SK-N-SH (cell line): ENCODE results near the gene STARD7. TPM values are rescaled to one million over a fixed set of nuclear protein-coding genes. Genes with fewer than 3 reads are reported as not detected.

ENCODE experiments used
- CTCF ChIA-PET: fragments of 300-600, 350-600 bp; formaldehyde crosslinking; extraction: SDS; loops from one replicate; lab custom pipeline; 2021; lab: Yijun Ruan, JAX
- POLR2A ChIA-PET: fragments of 350-600 bp; sonication (Branson Sonifier 250); formaldehyde crosslinking; extraction: SDS; loops from one replicate; lab custom pipeline; 2020; ENCODE audit warnings: antibody characterized with exemption, inconsistent platforms; lab: Yijun Ruan, JAX
- DNase-seq: peaks from one replicate; pipeline ENCODE4 v3.0.0; 2012
- H2AFZ ChIP-seq: fragments of 200-600 bp; sonication (generic); 2 replicates; pipeline ENCODE4 v1.8.1; 2016; ENCODE audit warnings: antibody characterized with exemption, mild to moderate bottlenecking, low read depth
- H3F3A ChIP-seq: fragments of 200-600 bp; sonication (generic); replicated peaks from 2 replicates; pipeline ENCODE3; 2016; ENCODE audit warnings: antibody characterized with exemption, mild to moderate bottlenecking; ENCODE audit not compliant: insufficient read depth
- H3K27ac ChIP-seq, 2 experiments: fragments of 200-500 bp in 1 of 2; fragments of 200-600 bp in 1 of 2; sonication (Bioruptor generic) in 1 of 2; sonication (generic), shearing (Covaris generic) in 1 of 2; 2 replicates each; pipeline versions ENCODE4 v1.5.1 to v1.6.1; 2014 to 2016; ENCODE audit warnings: low read depth in 2 of 2, inconsistent platforms in 1 of 2, low read length in 1 of 2, mild to moderate bottlenecking in 1 of 2, mixed read lengths in 1 of 2
- H3K27me3 ChIP-seq: fragments of 200-600 bp; sonication (generic), shearing (Covaris generic); 2 replicates; pipeline ENCODE4 v1.6.1; 2016; ENCODE audit warnings: mixed run types; ENCODE audit not compliant: insufficient read depth
- H3K36me3 ChIP-seq, 2 experiments: fragments of 200-500 bp in 1 of 2; fragments of 200-600 bp in 1 of 2; sonication (Bioruptor generic) in 1 of 2; sonication (generic) in 1 of 2; replicated peaks in 1 of 2; 2 replicates each; pipeline versions ENCODE3 to v1.5.1; 2014 to 2016; ENCODE audit warnings: low read length in 1 of 2, mild to moderate bottlenecking in 1 of 2; ENCODE audit not compliant: insufficient read depth in 2 of 2, control insufficient read depth in 1 of 2
- H3K4me1 ChIP-seq, 2 experiments: fragments of 200-500 bp in 1 of 2; fragments of 200-600 bp in 1 of 2; sonication (Bioruptor generic) in 1 of 2; sonication (generic), shearing (Covaris generic) in 1 of 2; 2 replicates each; pipeline versions ENCODE4 v1.5.1 to v1.6.1; 2014 to 2016; ENCODE audit warnings: low read depth in 1 of 2, low read length in 1 of 2, mixed run types in 1 of 2; ENCODE audit not compliant: insufficient read depth in 2 of 2, control insufficient read depth in 1 of 2
- H3K4me2 ChIP-seq: fragments of 200-600 bp; sonication (generic), shearing (Covaris generic); 2 replicates; pipeline ENCODE4 v1.6.1; 2017; ENCODE audit warnings: mixed run types
- H3K4me3 ChIP-seq, 2 experiments: fragments of 200-500 bp in 1 of 2; fragments of 200-600 bp in 1 of 2; sonication (Bioruptor generic) in 1 of 2; sonication (generic), shearing (Covaris generic) in 1 of 2; 2 replicates each; pipeline versions ENCODE4 v1.5.1 to v1.8.1; 2014 to 2016; ENCODE audit warnings: low read depth in 2 of 2, inconsistent platforms in 1 of 2, low read length in 1 of 2, mild to moderate bottlenecking in 1 of 2, mixed read lengths in 1 of 2, moderate library complexity in 1 of 2
- H3K79me2 ChIP-seq: fragments of 200-600 bp; sonication (generic); 2 replicates; pipeline ENCODE4 v1.8.1; 2017; ENCODE audit warnings: mild to moderate bottlenecking; ENCODE audit not compliant: insufficient read depth
- H3K9ac ChIP-seq: fragments of 200-600 bp; sonication (generic); 2 replicates; pipeline ENCODE4 v1.6.1; 2017; ENCODE audit warnings: mixed run types
- H3K9me2 ChIP-seq: fragments of 200-600 bp; sonication (generic); 2 replicates; pipeline ENCODE4 v1.6.1; 2017; ENCODE audit warnings: mixed run types
- H3K9me3 ChIP-seq: fragments of 200-600 bp; sonication (generic); 2 replicates; pipeline ENCODE4 v1.6.1; 2017; ENCODE audit warnings: mixed run types, mild to moderate bottlenecking, moderate library complexity
- H4K20me1 ChIP-seq: fragments of 200-600 bp; sonication (generic); 2 replicates; pipeline ENCODE4 v1.6.1; 2017; ENCODE audit warnings: mild to moderate bottlenecking, mixed run types; ENCODE audit not compliant: insufficient read depth
- CHD2 ChIP-seq: fragments of 150-350 bp; IDR thresholded peaks from 2 replicates; pipeline ENCODE4 v1.6.1; 2018; ENCODE audit warnings: low read length; ENCODE audit not compliant: partially characterized antibody
- EZH2phosphoT487 ChIP-seq: fragments of 200-600 bp; sonication (generic); IDR thresholded peaks from 2 replicates; pipeline ENCODE4 v1.6.1; 2017; ENCODE audit warnings: low read depth, mixed run types, mild to moderate bottlenecking, antibody characterized with exemption, moderate library complexity, borderline replicate concordance
- FOXM1 ChIP-seq: IDR thresholded peaks from 2 replicates; pipeline ENCODE4 v1.4.0; 2012; ENCODE audit warnings: low read depth, mild to moderate bottlenecking
- GABPA ChIP-seq: IDR thresholded peaks from 2 replicates; pipeline ENCODE4 v1.4.0; 2012; ENCODE audit warnings: low read depth, mild to moderate bottlenecking
- GATA2 ChIP-seq: sonication (generic); formaldehyde crosslinking; IDR thresholded peaks from 2 replicates; pipeline ENCODE4 v1.5.0; 2020; ENCODE audit warnings: mild to moderate bottlenecking, missing genetic modification reagents
- JUND ChIP-seq: IDR thresholded peaks from 2 replicates; pipeline ENCODE4 v1.4.0; 2012
- MXI1 ChIP-seq: IDR thresholded peaks from 2 replicates; pipeline ENCODE4 v1.6.1; 2012; ENCODE audit warnings: mild to moderate bottlenecking, low read depth, low read length, improper control_type of control experiment
- NFIC ChIP-seq: IDR thresholded peaks from 2 replicates; pipeline ENCODE4 v1.4.0; 2012; ENCODE audit warnings: borderline replicate concordance
- NRF1 ChIP-seq: IDR thresholded peaks from 2 replicates; pipeline ENCODE4 v1.6.1; 2012; ENCODE audit warnings: low read depth, mild to moderate bottlenecking, low read length
- POLR2AphosphoS5 ChIP-seq: IDR thresholded peaks from 2 replicates; pipeline ENCODE4 v1.6.1; 2012; ENCODE audit warnings: low read depth, low read length
- RAD21 ChIP-seq: IDR thresholded peaks from 2 replicates; pipeline ENCODE4 v1.6.1; 2012; ENCODE audit warnings: mild to moderate bottlenecking, low read length
- RCOR1 ChIP-seq: fragments of 150-350 bp; IDR thresholded peaks from 2 replicates; pipeline ENCODE4 v1.6.1; 2017; ENCODE audit warnings: antibody characterized with exemption, low read length
- REST ChIP-seq: IDR thresholded peaks from 2 replicates; pipeline ENCODE4 v1.6.1; 2012; ENCODE audit warnings: mild to moderate bottlenecking, low read depth, low read length, moderate library complexity
- SIN3A ChIP-seq: IDR thresholded peaks from 2 replicates; pipeline ENCODE4 v1.6.1; 2012; ENCODE audit warnings: low read depth, mild to moderate bottlenecking, low read length, moderate library complexity, borderline replicate concordance
- SMC3 ChIP-seq: IDR thresholded peaks from 2 replicates; pipeline ENCODE4 v1.6.1; 2012; ENCODE audit warnings: low read depth, low read length, improper control_type of control experiment
- TAF1 ChIP-seq: IDR thresholded peaks from 2 replicates; pipeline ENCODE4 v1.6.1; 2012; ENCODE audit warnings: low read depth, mild to moderate bottlenecking, low read length, moderate library complexity, borderline replicate concordance
- USF1 ChIP-seq: IDR thresholded peaks from 2 replicates; pipeline ENCODE4 v1.4.0; 2012; ENCODE audit warnings: low read depth, borderline replicate concordance
- YY1 ChIP-seq: IDR thresholded peaks from 2 replicates; pipeline ENCODE4 v1.4.0; 2012; ENCODE audit warnings: low read depth, mild to moderate bottlenecking
- WGBS: methylation state at CpG from one replicate; pipeline ENCODE4 v1.1.6; 2017; ENCODE audit warnings: low lambda C conversion rate; 5-methylcytosine and 5-hydroxymethylcytosine counted together
- polyA plus RNA-seq, 3 experiments: library from polyadenylated mRNA; depleted of rRNA; stranded (reverse); fragments of >200 nt; gene quantifications; 2 replicates each; pipeline ENCODE4 v1.2.3, GENCODE V29; 2012
- TF ChIP-seq, protein P1 (sequence below): IDR thresholded peaks from 2 replicates; pipeline ENCODE4; 2012
- TF ChIP-seq, protein P2 (sequence below): IDR thresholded peaks from 2 replicates; pipeline ENCODE4 v1.4.0; 2012; ENCODE audit warnings: low read depth

The STARD7 gene
- polyA plus RNA-seq, 1 of the 3 experiments (the other 2 are of a cell fraction) = 36.1 TPM

DNA sequence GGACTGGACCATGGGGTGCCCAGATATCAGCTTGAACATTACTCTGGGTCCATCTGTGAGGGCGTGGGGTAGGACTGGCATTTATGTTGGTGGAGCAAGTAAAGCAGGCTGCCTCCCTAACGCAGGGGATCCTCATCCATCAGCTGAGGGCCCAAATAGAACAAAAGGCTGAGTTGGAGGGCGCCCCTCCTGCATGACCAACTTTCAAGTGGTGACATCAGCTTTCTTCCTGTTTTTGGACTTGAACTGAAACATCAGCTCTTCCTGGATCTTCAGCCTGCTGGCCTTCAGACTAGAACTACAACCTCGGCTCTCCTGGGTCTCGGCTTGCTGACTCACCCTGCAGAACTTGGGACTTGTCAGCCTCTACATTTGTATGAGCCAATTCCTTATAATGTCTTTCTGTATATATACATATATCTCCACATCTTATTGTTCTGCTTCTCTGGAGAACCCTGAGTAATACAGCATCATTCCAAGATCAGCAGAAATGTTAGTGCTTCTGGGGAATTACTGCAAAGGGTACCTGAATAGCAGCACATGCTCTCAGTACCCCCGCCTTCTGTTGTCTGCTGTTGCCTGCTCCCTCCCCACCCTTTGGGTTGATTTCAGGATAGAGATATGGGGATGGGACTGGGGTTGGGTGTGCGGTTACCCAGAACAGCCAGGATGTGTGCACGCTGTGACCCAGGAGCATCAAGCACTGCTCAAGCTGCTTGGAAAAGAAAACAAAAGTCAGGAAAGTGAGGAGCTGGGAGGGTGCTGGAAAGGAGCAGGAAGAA is 37.2 kb upstream of the STARD7 start:
- Histone ChIP-seq H2AFZ (no peak overlapping the region), H3K27ac (peak overlapping the region in 1 of 2 experiments; percentile 3; a peak in 1 of 4 replicates), H4K20me1 (no peaks in the 10 kb centered on the region), H3F3A (peaks cover 9% of the 10 kb centered on the region), H3K9ac (no peak overlapping the region), H3K36me3 (peaks cover 0 to 5% of the 10 kb centered on the region in 2 experiments), H3K79me2 (peaks cover 5% of the 10 kb centered on the region; the same call in 1 of the 2 replicates), H3K4me2 (no peak overlapping the region), H3K27me3 (no peaks in the 10 kb centered on the region), H3K4me3 (no peak overlapping the region), H3K9me2 (no peaks in the 10 kb centered on the region), H3K9me3 (no peaks in the 10 kb centered on the region), H3K4me1 (peaks cover 10 to 14% of the 10 kb centered on the region in 2 experiments; a peak in 2 of 4 replicates)
- CTCF ChIA-PET = interaction anchor here (1.0 to 1.9 kb wide), 4 partner anchors 15 to 129 kb away, joined by 3 to 6 read pairs (median 3); no protein-coding TSS in a partner anchor
- POLR2A ChIA-PET = no interaction called here
- no peak for DNase-seq
- TF ChIP-seq FOXM1 (no peak), GABPA (no peak), NFIC (no peak), RAD21 (no peak)
- TF ChIP-seq, protein P1, sequence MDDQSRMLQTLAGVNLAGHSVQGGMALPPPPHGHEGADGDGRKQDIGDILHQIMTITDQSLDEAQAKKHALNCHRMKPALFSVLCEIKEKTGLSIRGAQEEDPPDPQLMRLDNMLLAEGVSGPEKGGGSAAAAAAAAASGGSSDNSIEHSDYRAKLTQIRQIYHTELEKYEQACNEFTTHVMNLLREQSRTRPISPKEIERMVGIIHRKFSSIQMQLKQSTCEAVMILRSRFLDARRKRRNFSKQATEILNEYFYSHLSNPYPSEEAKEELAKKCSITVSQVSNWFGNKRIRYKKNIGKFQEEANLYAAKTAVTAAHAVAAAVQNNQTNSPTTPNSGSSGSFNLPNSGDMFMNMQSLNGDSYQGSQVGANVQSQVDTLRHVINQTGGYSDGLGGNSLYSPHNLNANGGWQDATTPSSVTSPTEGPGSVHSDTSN = no peak
- WGBS = 88% methylated on average over 8 of the region's 8 CpGs

DNA sequence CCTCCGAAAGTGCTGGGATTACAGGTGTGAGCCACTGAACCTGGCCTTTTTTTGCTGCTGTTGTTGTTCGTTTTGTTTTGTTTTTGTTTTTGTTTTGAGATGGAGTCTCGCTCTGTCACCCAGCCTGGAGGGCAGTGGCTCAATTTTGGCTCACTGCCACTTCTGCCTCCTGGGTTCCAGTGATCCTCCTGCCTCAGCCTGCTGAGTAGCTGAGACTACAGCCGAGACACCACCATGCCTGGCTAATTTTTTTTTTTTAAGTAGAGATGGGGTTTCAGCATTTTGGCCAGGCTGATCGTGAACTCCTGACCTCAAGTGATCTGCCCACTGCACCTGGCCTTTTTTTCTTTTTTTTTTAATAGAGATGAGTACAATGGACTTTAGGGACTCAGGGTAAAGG is 35.2 kb upstream of the STARD7 start:
- H2AFZ ChIP-seq = no peak overlapping the region
- CTCF ChIA-PET = no interaction called here
- no peaks in the 10 kb centered on the region for H3F3A ChIP-seq

More for the DNA sequence above, 35.2 kb upstream of the STARD7 start:
- H3K27ac ChIP-seq = no peak overlapping the region
- 93% methylated on average over 5 of the region's 5 CpGs for WGBS
- H3K27me3 ChIP-seq = no peaks in the 10 kb centered on the region
- H4K20me1 ChIP-seq = no peaks in the 10 kb centered on the region
- no peak overlapping the region for H3K4me2 ChIP-seq
- no peaks in the 10 kb centered on the region for H3K9me2 ChIP-seq
- H3K4me1 ChIP-seq = peaks cover 0 to 4% of the 10 kb centered on the region in 2 experiments; a peak in 2 of 4 replicates
- H3K9ac ChIP-seq = no peak overlapping the region
- H3K9me3 ChIP-seq = no peaks in the 10 kb centered on the region
- H3K79me2 ChIP-seq = no peaks in the 10 kb centered on the region
- TF ChIP-seq REST (no peak), RCOR1 (no peak), TAF1 (no peak), SIN3A (no peak), GATA2 (CRISPR knock-in tag) (no peak), USF1 (no peak), MXI1 (no peak), SMC3 (no peak), CHD2 (no peak), FOXM1 (no peak), NRF1 (no peak), POLR2AphosphoS5 (no peak), YY1 (no peak), JUND (no peak), EZH2phosphoT487 (no peak)
- TF ChIP-seq, protein P1 = no peak
- TF ChIP-seq, protein P2, sequence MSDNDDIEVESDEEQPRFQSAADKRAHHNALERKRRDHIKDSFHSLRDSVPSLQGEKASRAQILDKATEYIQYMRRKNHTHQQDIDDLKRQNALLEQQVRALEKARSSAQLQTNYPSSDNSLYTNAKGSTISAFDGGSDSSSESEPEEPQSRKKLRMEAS = no peak
- no peak overlapping the region for H3K4me3 ChIP-seq
- H3K36me3 ChIP-seq = no peaks in the 10 kb centered on the region
- POLR2A ChIA-PET = no interaction called here
- DNase-seq = no peak
